ENCODE results near the gene CALN1. TPM values are rescaled to one million over a fixed set of nuclear protein-coding genes. Genes with fewer than 3 reads are reported as not detected.
"Not testable (repeated sequence)": the region's sequence is repeated elsewhere in the genome, so short reads cannot be mapped to it uniquely, and the experiment has no call there.

Gene CALN1
- total RNA-seq, 2 experiments from 2014 or later = not detected

GRCh38 chr7:72243329-72243728 lies 168.8 kb downstream of the CALN1 start:
- Mint-ChIP-seq H3K4me1 (ENCODE audit: low read depth) (no peaks in the 10 kb centered on the region), H3K27me3 (ENCODE audit: low read depth) (no peaks in the 10 kb centered on the region), H3K27ac (no peak overlapping the region), H3K36me3 (ENCODE audit: low read depth) (no peaks in the 10 kb centered on the region), H3K9me3 (ENCODE audit: insufficient read depth) (peaks cover under 1% of the 10 kb centered on the region), H3K4me3 (no peak overlapping the region)
- ATAC-seq = no peak
- POLR2A ChIA-PET = no interaction called here
- DNase-seq = no peak
- CTCF ChIA-PET = no interaction called here

- ATAC-seq = no peak
- Mint-ChIP-seq H3K36me3 (ENCODE audit: low read depth) (no peaks in the 10 kb centered on the region), H3K27me3 (ENCODE audit: low read depth) (no peaks in the 10 kb centered on the region), H3K4me1 (ENCODE audit: low read depth) (no peaks in the 10 kb centered on the region), H3K9me3 (ENCODE audit: insufficient read depth) (no peaks in the 10 kb centered on the region), H3K27ac (no peak overlapping the region), H3K4me3 (no peak overlapping the region)
- ChIA-PET CTCF (no interaction called here), POLR2A (no interaction called here)
- DNase-seq = no peak
These were observed 176.8 kb downstream of the CALN1 start for GRCh38 chr7:72235351-72235750.

GRCh38 chr7:72234086-72234485 lies 178.1 kb downstream of the CALN1 start:
- ChIA-PET CTCF (no interaction called here), POLR2A (no interaction called here)
- DNase-seq = no peak
- H3K27ac Mint-ChIP-seq = no peak overlapping the region
- H3K27me3 Mint-ChIP-seq (ENCODE audit: low read depth) = no peaks in the 10 kb centered on the region
- ATAC-seq = no peak
- H3K4me1 Mint-ChIP-seq (ENCODE audit: low read depth) = no peaks in the 10 kb centered on the region
- H3K9me3 Mint-ChIP-seq (ENCODE audit: insufficient read depth) = no peaks in the 10 kb centered on the region
- H3K36me3 Mint-ChIP-seq (ENCODE audit: low read depth) = no peaks in the 10 kb centered on the region
- no peak overlapping the region for H3K4me3 Mint-ChIP-seq

GRCh38 chr7:72230281-72230680 lies 181.9 kb downstream of the CALN1 start:
- no peak overlapping the region for H3K4me3 Mint-ChIP-seq
- CTCF ChIA-PET = no interaction called here
- peaks cover 5% of the 10 kb centered on the region for H3K9me3 Mint-ChIP-seq (ENCODE audit: insufficient read depth)
- POLR2A ChIA-PET = no interaction called here
- no peaks in the 10 kb centered on the region for H3K36me3 Mint-ChIP-seq (ENCODE audit: low read depth)
- no peak for ATAC-seq
- H3K4me1 Mint-ChIP-seq (ENCODE audit: low read depth) = no peaks in the 10 kb centered on the region
- H3K27me3 Mint-ChIP-seq (ENCODE audit: low read depth) = no peaks in the 10 kb centered on the region
- DNase-seq = no peak
- no peak overlapping the region for H3K27ac Mint-ChIP-seq

GRCh38 chr7:72223351-72223750 lies 188.8 kb downstream of the CALN1 start:
- no peaks in the 10 kb centered on the region for H3K4me1 Mint-ChIP-seq (ENCODE audit: low read depth)
- no peaks in the 10 kb centered on the region for H3K36me3 Mint-ChIP-seq (ENCODE audit: low read depth)
- no peaks in the 10 kb centered on the region for H3K27me3 Mint-ChIP-seq (ENCODE audit: low read depth)
- no peak for ATAC-seq
- peaks cover 12% of the 10 kb centered on the region for H3K9me3 Mint-ChIP-seq (ENCODE audit: insufficient read depth)
- H3K4me3 Mint-ChIP-seq = no peak overlapping the region
- H3K27ac Mint-ChIP-seq = no peak overlapping the region
- CTCF ChIA-PET = no interaction called here
- no peak for DNase-seq
- POLR2A ChIA-PET = no interaction called here

GRCh38 chr7:72222136-72222535 lies 190.0 kb downstream of the CALN1 start:
- POLR2A ChIA-PET = no interaction called here
- DNase-seq (no peak), ATAC-seq (no peak)
- Mint-ChIP-seq H3K27ac (no peak overlapping the region), H3K4me3 (no peak overlapping the region), H3K9me3 (ENCODE audit: insufficient read depth) (peaks cover 12% of the 10 kb centered on the region), H3K27me3 (ENCODE audit: low read depth) (no peaks in the 10 kb centered on the region), H3K4me1 (ENCODE audit: low read depth) (no peaks in the 10 kb centered on the region), H3K36me3 (ENCODE audit: low read depth) (no peaks in the 10 kb centered on the region)
- CTCF ChIA-PET = no interaction called here

- Mint-ChIP-seq H3K4me3 (no peak overlapping the region), H3K36me3 (ENCODE audit: low read depth) (no peaks in the 10 kb centered on the region), H3K27ac (no peak overlapping the region), H3K9me3 (ENCODE audit: insufficient read depth) (peaks cover 5% of the 10 kb centered on the region), H3K27me3 (ENCODE audit: low read depth) (no peaks in the 10 kb centered on the region), H3K4me1 (ENCODE audit: low read depth) (no peaks in the 10 kb centered on the region)
- CTCF ChIA-PET = no interaction called here
- POLR2A ChIA-PET = no interaction called here
- ATAC-seq (no peak), DNase-seq (no peak)
These were observed 192.6 kb downstream of the CALN1 start for GRCh38 chr7:72219500-72219899.

- H3K36me3 Mint-ChIP-seq (ENCODE audit: low read depth) = no peaks in the 10 kb centered on the region
- CTCF ChIA-PET = no interaction called here
- no peaks in the 10 kb centered on the region for H3K4me1 Mint-ChIP-seq (ENCODE audit: low read depth)
- H3K27me3 Mint-ChIP-seq (ENCODE audit: low read depth) = no peaks in the 10 kb centered on the region
- H3K9me3 Mint-ChIP-seq (ENCODE audit: insufficient read depth) = no peaks in the 10 kb centered on the region
- no peak for DNase-seq
- H3K27ac Mint-ChIP-seq = no peak overlapping the region
- H3K4me3 Mint-ChIP-seq = no peak overlapping the region
- ATAC-seq = no peak
- POLR2A ChIA-PET = no interaction called here
These were observed 195.0 kb downstream of the CALN1 start for GRCh38 chr7:72217151-72217550.

GRCh38 chr7:72213769-72214168 lies 198.4 kb downstream of the CALN1 start:
- H3K27ac Mint-ChIP-seq = no peak overlapping the region
- POLR2A ChIA-PET = no interaction called here
- no peak for ATAC-seq
- no peaks in the 10 kb centered on the region for H3K4me1 Mint-ChIP-seq (ENCODE audit: low read depth)
- DNase-seq = no peak
- H3K4me3 Mint-ChIP-seq = no peak overlapping the region
- CTCF ChIA-PET = no interaction called here
- H3K9me3 Mint-ChIP-seq (ENCODE audit: insufficient read depth) = peaks cover 3% of the 10 kb centered on the region
- H3K27me3 Mint-ChIP-seq (ENCODE audit: low read depth) = no peaks in the 10 kb centered on the region
- no peaks in the 10 kb centered on the region for H3K36me3 Mint-ChIP-seq (ENCODE audit: low read depth)

GRCh38 chr7:72213081-72213480 lies 199.1 kb downstream of the CALN1 start:
- Mint-ChIP-seq H3K4me1 (ENCODE audit: low read depth) (no peaks in the 10 kb centered on the region), H3K27me3 (ENCODE audit: low read depth) (no peaks in the 10 kb centered on the region), H3K9me3 (ENCODE audit: insufficient read depth) (peaks cover 3% of the 10 kb centered on the region), H3K36me3 (ENCODE audit: low read depth) (no peaks in the 10 kb centered on the region), H3K4me3 (no peak overlapping the region), H3K27ac (no peak overlapping the region)
- CTCF ChIA-PET = no interaction called here
- POLR2A ChIA-PET = no interaction called here
- ATAC-seq (no peak), DNase-seq (no peak)

GRCh38 chr7:72211175-72211574 lies 201.0 kb downstream of the CALN1 start:
- DNase-seq = no peak
- CTCF ChIA-PET = no interaction called here
- Mint-ChIP-seq H3K4me1 (ENCODE audit: low read depth) (no peaks in the 10 kb centered on the region), H3K27me3 (ENCODE audit: low read depth) (no peaks in the 10 kb centered on the region), H3K27ac (no peak overlapping the region), H3K36me3 (ENCODE audit: low read depth) (no peaks in the 10 kb centered on the region), H3K9me3 (ENCODE audit: insufficient read depth) (peaks cover 3% of the 10 kb centered on the region), H3K4me3 (no peak overlapping the region)
- no peak for ATAC-seq
- POLR2A ChIA-PET = no interaction called here

GRCh38 chr7:72209006-72209405 lies 203.1 kb downstream of the CALN1 start:
- ATAC-seq; H3K4me1 Mint-ChIP-seq (ENCODE audit: low read depth); POLR2A ChIA-PET; DNase-seq; H3K36me3 Mint-ChIP-seq (ENCODE audit: low read depth); CTCF ChIA-PET; H3K27ac Mint-ChIP-seq; H3K27me3 Mint-ChIP-seq (ENCODE audit: low read depth); H3K9me3 Mint-ChIP-seq (ENCODE audit: insufficient read depth); H3K4me3 Mint-ChIP-seq: not testable (repeated sequence)

GRCh38 chr7:72196176-72196575 lies 216.0 kb downstream of the CALN1 start:
- ChIA-PET POLR2A (no interaction called here), CTCF (no interaction called here)
- H3K36me3 Mint-ChIP-seq (ENCODE audit: low read depth) = no peaks in the 10 kb centered on the region
- H3K4me1 Mint-ChIP-seq (ENCODE audit: low read depth) = no peaks in the 10 kb centered on the region
- H3K27me3 Mint-ChIP-seq (ENCODE audit: low read depth) = no peaks in the 10 kb centered on the region
- no peak overlapping the region for H3K4me3 Mint-ChIP-seq
- no peak overlapping the region for H3K27ac Mint-ChIP-seq
- H3K9me3 Mint-ChIP-seq (ENCODE audit: insufficient read depth) = no peaks in the 10 kb centered on the region
- ATAC-seq (no peak), DNase-seq (no peak)

Data from activated CD8-positive, alpha-beta T cell treated with anti-CD3 and anti-CD28 coated beads, Interleukin-2, amount 10 ng/mL, durations not matched to agents 7 days and 5 days (primary cell).